SK-N-MC (cell line): ENCODE data around the gene MYPN.

Experiments used
- EZH2 ChIP-seq: fragments of 200-600 bp; sonication (generic); IDR thresholded peaks from one replicate; pipeline ENCODE4 v1.6.1; 2017; ENCODE audit warnings: antibody characterized with exemption
- POLR2AphosphoS5 ChIP-seq: IDR thresholded peaks from 2 replicates; pipeline ENCODE4 v1.6.1; 2012; ENCODE audit warnings: mild to moderate bottlenecking, low read depth, low read length, borderline replicate concordance

GRCh38 chr10:68184546-68184945 is 75.3 kb downstream of the MYPN start:
- TF ChIP-seq POLR2AphosphoS5 (no peak), EZH2 (no peak)
